AG09319 (cell line): ENCODE measurements around the gene SLIT1.

Source experiments
- DNase-seq: peaks from one replicate; pipeline ENCODE4 v3.0.0-alpha.2; 2010; ENCODE audit warnings: low read depth; ENCODE audit errors: extremely low read depth
- CTCF ChIP-seq: IDR thresholded peaks from 2 replicates; pipeline ENCODE4 v1.5.1; 2011; ENCODE audit warnings: low read depth, mild to moderate bottlenecking, inconsistent platforms, low read length, moderate library complexity

The SLIT1 gene

GRCh38 chr10:97102441-97102840 is 83.3 kb downstream of the SLIT1 start:
- TF ChIP-seq CTCF, result no peak
- DNase-seq, result no peak

GRCh38 chr10:97101166-97101940 is 84.4 kb downstream of the SLIT1 start:
- DNase-seq, result no peak
- TF ChIP-seq CTCF, result no peak

GRCh38 chr10:97100657-97101056 is 85.1 kb downstream of the SLIT1 start:
- DNase-seq, result no peak
- TF ChIP-seq CTCF, result no peak

- no peak for TF ChIP-seq CTCF
- no peak for DNase-seq
Observed at GRCh38 chr10:97099868-97100267, 85.9 kb downstream of the SLIT1 start.

GRCh38 chr10:97099089-97099488 is 86.7 kb downstream of the SLIT1 start:
- DNase-seq, result no peak
- TF ChIP-seq CTCF, result no peak

GRCh38 chr10:97097084-97097433 is 88.7 kb downstream of the SLIT1 start:
- DNase-seq, result no peak
- no peak for TF ChIP-seq CTCF

GRCh38 chr10:97096261-97097083 is 89.3 kb downstream of the SLIT1 start:
- no peak for TF ChIP-seq CTCF
- DNase-seq, result no peak
